HG03196 (cell line): Measurements from ENCODE around the gene NUTM1.

ENCODE experiments used
- ATAC-seq: cut with Tn5 transposase; IDR thresholded peaks from one replicate; pipeline ENCODE4 v1.9.1; 2021; ENCODE audit not compliant: unreplicated experiment

The NUTM1 gene

DNA sequence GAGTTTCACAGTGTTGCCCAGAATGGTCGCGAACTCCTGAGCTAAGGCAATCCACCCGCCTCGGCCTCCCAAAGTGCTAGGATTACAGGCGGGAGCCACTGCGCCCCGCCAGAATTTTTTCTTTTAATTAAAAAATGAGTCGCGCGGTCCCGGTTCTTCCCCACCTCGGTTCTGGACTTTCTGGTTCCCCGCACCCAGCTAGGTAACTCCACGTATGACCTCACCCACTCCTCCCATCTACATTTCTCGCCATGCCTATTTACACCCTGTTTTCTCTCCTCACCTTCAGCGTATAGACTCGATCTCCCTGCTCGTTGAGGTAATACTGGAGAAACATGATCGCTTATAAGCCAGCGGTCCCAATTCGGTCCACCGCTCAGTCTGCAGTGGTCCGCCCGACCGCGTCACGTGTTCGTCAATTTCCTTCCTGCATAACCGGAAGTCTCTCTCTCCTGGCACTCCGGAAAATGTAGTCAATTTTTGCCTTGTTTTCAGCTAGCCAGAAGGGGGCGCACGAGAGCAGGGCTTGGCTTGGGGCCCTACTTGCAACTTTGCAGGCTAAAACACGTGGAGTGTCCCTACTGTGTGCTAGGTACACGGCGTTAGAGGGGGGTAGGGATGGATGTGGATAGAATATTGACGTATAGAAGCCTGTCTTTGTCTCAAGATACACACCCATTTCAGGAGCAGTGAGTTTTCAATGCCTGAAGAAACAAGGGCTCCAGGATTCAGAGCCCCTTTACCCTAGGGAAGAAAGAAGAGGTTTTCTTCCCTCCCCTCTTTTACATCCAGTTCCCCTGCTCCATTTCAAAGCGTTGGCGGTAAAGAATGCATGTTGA, at the start of gene NUTM1, which contains the start of gene NOP10:
NUTM1 (plus strand) TSS at position 579 of the 839 bp plus-strand sequence. CDS start 382 bp downstream, outside the sequence.
NOP10 (minus strand) TSS at position 400 of the 839 bp plus-strand sequence; CDS start at position 337, 63 bp downstream.
- peak; percentile 85 for ATAC-seq

DNA sequence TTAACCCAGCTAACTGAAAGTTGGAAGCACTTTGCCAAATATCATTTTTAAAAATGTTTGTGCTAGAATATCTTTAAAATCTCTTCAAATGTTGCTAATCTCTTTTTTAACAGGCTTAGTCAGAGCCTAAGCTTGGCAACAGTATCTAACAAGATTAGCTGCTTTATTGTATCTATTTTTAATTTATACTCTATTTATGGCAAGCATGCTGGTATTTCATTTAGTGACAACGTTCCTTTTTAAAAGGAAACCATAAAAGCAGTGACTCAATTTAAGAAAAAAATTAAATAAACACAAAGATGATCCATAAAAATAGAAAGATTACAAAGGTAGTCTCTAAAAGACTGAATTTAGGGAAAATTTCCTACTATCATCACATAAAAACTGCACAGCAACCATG, 46.1 kb upstream of the NUTM1 start:
- no peak for ATAC-seq

- no peak for ATAC-seq
These were observed 42.1 kb upstream of the NUTM1 start for GRCh38 chr15:34301058-34301457.

GRCh38 chr15:34304613-34305012, 38.5 kb upstream of the NUTM1 start:
- no peak for ATAC-seq

GRCh38 chr15:34311563-34311962, 31.6 kb upstream of the NUTM1 start:
- ATAC-seq: no peak

- no peak for ATAC-seq
These were observed 28.3 kb upstream of the NUTM1 start for GRCh38 chr15:34314491-34315490.

DNA sequence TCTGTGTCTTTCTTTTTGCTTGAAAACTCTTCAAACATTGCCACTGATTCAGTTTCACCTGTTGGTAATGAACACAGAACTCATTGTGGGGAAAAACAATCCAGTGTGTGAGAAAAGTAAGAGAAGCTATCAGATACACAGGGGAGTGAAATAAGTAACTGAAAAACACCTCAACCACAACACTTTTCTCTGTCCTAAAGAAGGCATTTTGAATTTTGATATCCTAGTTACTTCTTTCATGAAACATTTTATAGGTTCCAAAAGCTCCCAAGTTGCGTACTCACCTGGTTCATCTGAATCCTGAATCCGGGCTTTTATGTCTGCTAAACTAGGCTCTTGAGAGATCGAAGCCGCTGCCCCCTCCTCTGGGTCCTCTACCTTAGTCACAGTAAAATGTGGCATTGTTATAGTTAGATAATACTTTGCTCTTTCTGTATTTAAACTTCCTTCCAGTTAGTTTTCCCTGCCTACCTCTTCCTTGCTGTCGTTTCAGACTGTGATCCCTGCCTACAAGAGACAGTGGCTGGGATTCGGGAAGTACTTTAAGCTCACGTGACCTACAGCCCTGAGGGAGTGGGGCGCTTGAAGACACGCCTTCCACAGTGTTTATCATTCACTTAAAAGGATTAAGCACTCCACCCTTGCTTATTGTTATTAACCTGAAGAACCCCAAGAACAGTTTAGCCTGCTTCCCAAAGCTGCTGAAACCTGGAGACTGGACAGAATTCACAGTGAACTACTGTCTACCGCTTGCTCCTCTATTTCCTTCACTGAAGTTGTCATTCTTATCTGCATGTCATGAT, 24.6 kb upstream of the NUTM1 start:
- peak; percentile 60 for ATAC-seq

- no peak for ATAC-seq
These were observed 19.9 kb upstream of the NUTM1 start for GRCh38 chr15:34323217-34323616.

GRCh38 chr15:34324933-34325332, 18.2 kb upstream of the NUTM1 start:
- ATAC-seq: no peak

GRCh38 chr15:34325368-34325767, 17.7 kb upstream of the NUTM1 start:
- ATAC-seq: no peak

DNA sequence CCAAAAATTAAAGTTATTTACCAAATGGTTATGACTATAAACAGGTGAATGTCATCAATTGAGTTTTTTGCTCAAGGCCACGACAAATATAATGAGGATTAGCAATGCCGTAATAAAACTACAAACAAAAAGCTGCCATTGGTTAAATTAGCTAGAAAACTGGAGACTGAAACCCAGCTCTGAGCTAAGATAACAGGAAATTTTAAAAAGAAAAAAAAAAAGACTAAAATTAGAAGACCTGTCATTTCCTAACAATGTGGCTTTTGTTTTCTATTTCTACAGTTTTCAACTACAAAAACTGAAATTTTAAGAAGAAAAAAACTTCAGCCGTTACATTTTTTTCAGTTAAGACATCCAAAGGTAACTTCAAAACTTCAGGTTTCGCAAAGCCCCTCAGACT, 15.2 kb upstream of the NUTM1 start:
- no peak for ATAC-seq

- ATAC-seq: no peak
These were observed 14.1 kb upstream of the NUTM1 start for GRCh38 chr15:34329006-34329405.

DNA sequence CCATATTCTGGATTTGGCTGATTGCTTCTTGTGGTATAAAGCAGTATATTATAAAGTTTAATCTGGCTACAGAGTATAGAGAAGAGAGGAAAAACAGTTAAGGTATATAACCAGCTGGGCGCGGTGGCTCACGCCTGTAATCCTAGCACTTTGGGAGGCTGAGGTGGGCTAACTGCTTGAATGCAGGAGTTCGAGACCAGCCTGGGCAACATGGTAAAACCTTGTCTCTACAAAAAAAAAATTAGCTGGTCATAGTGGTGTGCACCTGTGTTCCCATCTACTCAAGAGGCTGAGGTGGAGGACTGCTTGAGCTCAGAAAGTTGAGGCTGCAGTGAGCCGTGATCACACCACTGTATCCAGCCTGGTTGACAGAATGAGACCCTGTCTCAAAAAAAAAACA, 12.8 kb upstream of the NUTM1 start:
- ATAC-seq: no peak

DNA sequence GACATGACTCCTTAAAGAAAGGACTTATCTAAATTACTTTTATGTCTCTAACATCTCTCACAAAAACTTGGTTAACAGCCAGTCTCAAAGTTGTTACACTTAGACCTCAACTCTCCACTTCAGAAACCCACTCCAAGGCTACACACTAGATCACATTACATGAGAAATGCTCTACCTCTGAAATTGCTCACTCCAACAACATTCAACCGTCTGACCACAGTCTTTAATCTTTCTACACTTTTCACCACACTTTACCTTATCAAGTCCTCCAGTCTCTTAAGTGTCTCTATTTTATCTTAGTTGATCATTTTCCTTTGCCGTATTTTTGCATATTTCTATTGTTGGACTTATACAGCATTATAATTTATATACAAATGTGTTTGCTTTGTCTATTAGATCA, 11.3 kb upstream of the NUTM1 start:
- no peak for ATAC-seq

GRCh38 chr15:34332553-34333120, 10.5 kb upstream of the NUTM1 start:
- ATAC-seq: no peak

GRCh38 chr15:34334672-34335071, 8.4 kb upstream of the NUTM1 start:
- no peak for ATAC-seq

- ATAC-seq: no peak
These were observed 7.7 kb upstream of the NUTM1 start for GRCh38 chr15:34335176-34336032.

GRCh38 chr15:34336231-34336990, 6.7 kb upstream of the NUTM1 start:
- ATAC-seq: no peak
